Activated CD8-positive, alpha-beta memory T cell treated with anti-CD3 and anti-CD28 coated beads for 1 hour (primary cell): Measurements from ENCODE around the gene KIF26A.

Source experiments
- DNase-seq, 2 donors: peaks; one replicate each; pipeline ENCODE4 v3.0.0-alpha.2; 2020; ENCODE audit warnings: low read depth in 1 of 2; ENCODE audit errors: extremely low read depth in 1 of 2

Gene KIF26A

DNA sequence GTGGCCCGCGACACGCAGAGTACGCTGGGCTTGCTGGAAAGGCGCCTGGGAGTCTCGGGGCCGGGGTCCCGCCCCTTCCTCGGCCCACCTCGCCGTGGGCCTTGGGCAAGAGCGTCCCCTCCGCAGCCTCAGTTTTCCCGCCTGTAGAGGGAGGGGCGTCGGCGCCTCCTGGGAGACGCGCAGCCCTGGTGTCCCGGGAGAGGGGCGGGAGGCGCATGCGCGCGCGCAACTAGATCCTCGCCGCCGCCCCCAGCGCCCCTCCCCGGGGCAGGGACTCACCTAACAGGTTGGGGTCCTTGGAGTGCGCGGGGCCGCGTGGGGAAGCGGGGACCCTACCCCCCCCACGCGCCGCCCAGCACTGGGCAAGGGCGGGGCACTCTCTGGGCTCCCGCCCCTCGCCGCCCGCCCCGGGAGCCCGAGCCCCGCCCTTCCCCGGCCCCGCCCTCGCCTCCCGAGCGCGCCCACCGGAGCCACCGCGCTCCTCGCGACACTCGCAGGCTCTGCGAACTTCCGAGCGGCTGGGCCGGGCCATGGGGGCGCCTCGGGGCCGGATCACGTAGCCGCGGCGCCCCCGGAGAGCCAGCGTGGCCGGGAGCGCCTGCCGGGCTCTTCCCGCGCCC lies at the start of gene KIF26A:
Gene KIF26A (plus strand): TSS at position 490 of the 620 bp plus-strand sequence. CDS start 136 bp downstream, outside the sequence.
- DNase-seq: no peak

GRCh38 chr14:104090071-104090748 lies 48.2 kb upstream of the KIF26A start:
- no peak for DNase-seq

- no peak for DNase-seq
These were observed 47.1 kb upstream of the KIF26A start for GRCh38 chr14:104091061-104091926.

DNA sequence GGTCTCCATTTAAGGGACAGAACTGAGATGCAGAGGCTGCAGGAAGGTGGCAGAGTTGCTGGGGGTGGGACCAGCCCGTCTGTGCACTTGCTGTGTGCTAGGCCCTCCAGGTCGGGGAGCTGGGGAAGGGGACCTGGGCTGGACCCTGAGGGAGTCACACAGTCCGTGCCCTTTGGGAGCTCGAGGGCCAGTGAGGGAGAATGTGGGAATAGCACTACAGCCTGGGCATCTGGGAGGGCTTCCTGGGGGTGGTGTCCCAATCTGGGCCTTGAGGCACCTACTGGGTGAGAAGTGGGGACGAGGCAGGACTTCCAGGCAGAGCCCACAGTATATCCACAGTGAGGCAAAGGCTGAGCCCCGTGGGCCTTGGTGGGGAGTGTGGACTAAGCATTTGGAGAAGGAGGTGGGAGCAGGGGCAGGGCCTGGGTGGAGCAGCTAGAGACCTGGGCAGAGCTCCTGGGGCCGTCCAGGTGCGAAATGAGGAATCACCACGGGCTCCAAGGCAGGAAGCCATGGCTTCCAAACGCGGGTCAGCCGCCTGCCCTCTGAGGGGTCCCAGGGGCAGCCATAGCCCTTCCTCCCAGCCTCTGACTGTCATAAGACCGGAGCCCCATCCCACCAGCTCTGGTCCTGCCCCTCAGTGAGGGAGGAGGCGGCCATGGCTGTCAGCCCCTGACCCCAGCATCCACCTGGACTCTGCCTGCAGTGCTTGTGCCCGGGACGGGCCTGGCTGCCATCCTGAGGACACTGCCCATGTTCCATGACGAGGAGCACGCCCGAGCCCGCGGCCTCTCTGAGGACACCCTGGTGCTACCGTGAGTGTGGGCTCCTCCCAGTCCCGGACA lies 46.2 kb upstream of the KIF26A start:
- DNase-seq: no peak

GRCh38 chr14:104092931-104093365 lies 45.4 kb upstream of the KIF26A start:
- no peak for DNase-seq

GRCh38 chr14:104093366-104094055 lies 44.9 kb upstream of the KIF26A start:
- DNase-seq: no peak

DNA sequence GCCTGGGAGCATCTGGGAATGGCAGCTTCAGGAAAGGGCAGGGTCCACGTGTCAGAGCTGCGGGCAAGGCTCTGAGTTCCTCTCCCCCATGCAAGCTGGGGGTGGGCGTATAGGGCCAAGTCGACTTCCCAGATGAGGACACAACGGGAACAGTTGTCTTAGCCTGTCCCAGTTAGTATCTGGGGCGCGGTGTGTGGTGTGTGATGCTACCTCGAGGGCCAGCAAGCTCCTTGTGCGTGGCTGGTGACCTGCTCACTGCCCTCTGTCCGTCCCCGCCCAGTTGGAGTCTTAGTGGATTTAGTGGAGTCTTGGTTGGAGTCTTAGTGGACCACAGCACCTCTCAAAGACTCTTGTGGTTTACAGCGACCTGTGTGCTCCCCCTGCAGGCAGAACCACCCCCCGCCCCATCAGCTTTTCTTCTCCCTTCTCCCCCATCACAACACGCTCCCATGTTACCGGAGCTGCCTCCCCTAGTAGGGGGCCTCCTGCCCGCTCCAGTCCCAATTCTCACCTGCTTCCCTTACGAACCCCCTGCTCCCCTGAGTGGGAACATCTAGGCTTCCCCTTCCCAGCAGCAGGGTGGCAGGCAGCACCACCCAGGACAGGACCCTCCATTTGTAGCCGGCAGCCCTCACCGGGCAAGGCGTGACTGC lies 44.2 kb upstream of the KIF26A start:
- no peak for DNase-seq

DNA sequence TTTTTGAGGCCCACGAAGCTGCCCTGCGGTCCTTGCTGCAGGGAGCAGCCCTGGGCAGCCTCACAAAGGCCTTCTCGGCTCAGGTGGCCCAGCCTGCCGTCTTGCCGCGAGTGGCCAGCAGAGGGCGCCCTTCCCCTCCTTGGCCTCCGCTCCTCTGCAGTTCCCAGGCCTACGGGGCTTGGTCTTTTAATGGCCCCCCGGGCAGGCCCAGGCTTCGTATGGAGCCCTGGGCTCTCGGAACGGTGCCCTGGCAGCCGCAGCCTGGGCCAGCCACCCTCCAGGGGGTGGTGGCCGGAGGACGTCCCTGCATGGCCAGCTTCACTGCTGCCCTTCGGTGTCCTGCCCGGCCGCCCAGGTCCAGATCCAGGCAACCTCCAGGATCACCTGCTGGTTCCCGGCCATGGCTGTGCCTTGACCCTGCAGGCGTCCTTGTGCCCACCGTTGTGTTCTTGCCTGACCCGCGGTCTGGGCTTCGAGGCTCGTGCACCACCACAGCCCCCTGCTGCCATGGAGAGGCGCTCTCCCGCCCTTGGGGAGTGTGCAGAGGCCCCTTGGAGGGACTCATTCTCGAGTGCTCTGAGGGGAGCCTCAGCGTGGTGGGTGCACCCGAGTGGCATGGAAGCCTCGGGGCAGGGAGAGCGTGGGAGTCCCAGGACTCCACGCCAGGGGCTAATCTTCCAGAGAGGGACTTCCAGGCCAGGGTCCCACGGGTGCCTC lies 43.5 kb upstream of the KIF26A start:
- DNase-seq: peak; percentile 10 to 65

DNA sequence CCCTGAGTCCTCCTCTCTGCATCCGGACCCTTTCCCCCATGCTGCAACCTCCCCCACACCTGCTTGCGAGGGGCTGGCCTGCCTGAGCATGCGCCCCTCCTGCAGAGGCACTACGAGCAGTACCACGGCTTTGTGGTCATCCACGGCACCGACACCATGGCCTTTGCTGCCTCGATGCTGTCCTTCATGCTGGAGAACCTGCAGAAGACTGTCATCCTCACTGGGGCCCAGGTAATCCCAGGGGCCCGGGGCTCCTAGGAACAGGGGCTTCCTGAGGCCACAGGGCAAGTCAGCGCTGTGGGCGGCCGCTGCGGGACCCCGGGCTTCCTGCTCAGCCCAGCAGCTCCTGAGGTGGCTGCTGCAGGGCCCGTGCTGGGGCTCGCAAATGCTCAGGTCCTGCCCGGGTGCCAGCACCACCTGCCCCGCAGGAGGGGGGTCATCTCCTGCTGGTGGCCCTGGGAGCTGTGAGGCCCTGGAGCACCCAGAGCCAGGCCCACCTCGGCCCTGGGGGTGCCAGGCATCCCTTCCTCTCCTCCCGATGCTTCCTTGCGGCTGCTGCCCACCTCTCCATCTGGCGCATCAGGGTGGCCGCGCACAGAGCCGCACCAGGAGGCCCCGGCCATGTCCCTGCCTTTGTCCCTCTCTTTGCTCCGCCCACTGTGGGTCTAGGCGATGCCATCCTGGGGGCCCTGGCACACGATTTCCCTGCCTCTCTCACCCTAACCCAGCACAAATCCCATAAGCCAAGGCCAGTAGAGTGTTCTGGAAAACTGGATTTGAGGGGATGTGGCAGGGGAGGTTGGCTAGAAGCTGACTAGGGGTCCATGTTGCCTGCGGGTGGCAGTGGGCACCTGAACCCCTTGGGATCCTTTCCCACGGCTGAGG lies 42.7 kb upstream of the KIF26A start:
- no peak for DNase-seq

GRCh38 chr14:104096318-104096717 lies 42.1 kb upstream of the KIF26A start:
- no peak for DNase-seq

GRCh38 chr14:104096751-104097700 lies 41.4 kb upstream of the KIF26A start:
- no peak for DNase-seq

- DNase-seq: no peak
These were observed 39.9 kb upstream of the KIF26A start for GRCh38 chr14:104098272-104099095.

GRCh38 chr14:104099096-104100041 lies 39.0 kb upstream of the KIF26A start:
- no peak for DNase-seq

- no peak for DNase-seq
These were observed 38.0 kb upstream of the KIF26A start for GRCh38 chr14:104100171-104101085.
